Tibial nerve (tissue), 4 donors: ENCODE measurements around the gene PLPPR2. TPM values are rescaled to one million over a fixed set of nuclear protein-coding genes. Genes with fewer than 3 reads are reported as not detected.

Experiments used
- DNase-seq, 2 donors: peaks; one replicate each; pipeline ENCODE4 v3.0.0-alpha.2; 2019; ENCODE audit warnings: low spot score in 2 of 2
- H3K27ac ChIP-seq, 4 donors: fragments of 200-600 bp; sonication (generic) in 3 of 4; one replicate each; pipeline ENCODE4 v1.5.1; 2017 to 2019; ENCODE audit warnings: mild to moderate bottlenecking in 1 of 4
- H3K27me3 ChIP-seq, 2 donors: fragments of 200-600 bp; sonication (generic) in 1 of 2; one replicate each; pipeline versions ENCODE4 v1.5.1 to v1.6.0; 2017 to 2019
- H3K36me3 ChIP-seq, 3 donors: fragments of 200-600 bp; sonication (generic); one replicate each; pipeline ENCODE4 v1.5.1; 2018 to 2019
- H3K4me1 ChIP-seq, 4 donors: fragments of 200-600 bp; sonication (generic) in 3 of 4; one replicate each; pipeline ENCODE4 v1.5.1; 2017 to 2019
- H3K4me3 ChIP-seq, 4 donors: fragments of 200-600 bp; sonication (generic) in 3 of 4; one replicate each; pipeline ENCODE4 v1.5.1; 2017 to 2019; ENCODE audit warnings: mild to moderate bottlenecking in 1 of 4, moderate library complexity in 1 of 4
- H3K9me3 ChIP-seq, 4 donors: fragments of 200-600 bp; sonication (generic) in 3 of 4; one replicate each; pipeline ENCODE4 v1.5.1; 2017 to 2019
- EP300 ChIP-seq, 2 donors: sonication (generic); formaldehyde crosslinking; IDR thresholded peaks; one replicate each; pipeline ENCODE4 v1.6.1; 2017; ENCODE audit warnings: antibody characterized with exemption in 2 of 2, mild to moderate bottlenecking in 1 of 2
- POLR2A ChIP-seq, 2 donors: fragments of 450-650 bp; IDR thresholded peaks; one replicate each; pipeline ENCODE4 v1.6.1; 2017; ENCODE audit warnings: antibody characterized with exemption in 2 of 2, mild to moderate bottlenecking in 2 of 2, moderate library complexity in 2 of 2
- WGBS, 2 donors: methylation state at CpG; one replicate each; pipeline ENCODE4 v1.1.5; 2018; 5-methylcytosine and 5-hydroxymethylcytosine counted together
- total RNA-seq, 4 donors: library from RNA; depleted of rRNA; stranded (reverse); fragments of >200 nt; gene quantifications; one replicate each; pipeline ENCODE4 v1.1.0, GENCODE V29; 2016
- TF ChIP-seq, protein P1 (sequence below), 5 experiments: fragments of 200-600 bp in 3 of 5; fragments of 450-650 bp in 2 of 5; sonication (generic) in 3 of 5; IDR thresholded peaks; one replicate each; pipeline ENCODE4 v1.5.1; 2016 to 2019; ENCODE audit warnings: antibody characterized with exemption in 5 of 5, mild to moderate bottlenecking in 3 of 5, moderate library complexity in 2 of 5

The PLPPR2 gene
- total RNA-seq, 4 donors from 2014 or later = 20.1 to 82.2 (median 33.8) TPM

DNA sequence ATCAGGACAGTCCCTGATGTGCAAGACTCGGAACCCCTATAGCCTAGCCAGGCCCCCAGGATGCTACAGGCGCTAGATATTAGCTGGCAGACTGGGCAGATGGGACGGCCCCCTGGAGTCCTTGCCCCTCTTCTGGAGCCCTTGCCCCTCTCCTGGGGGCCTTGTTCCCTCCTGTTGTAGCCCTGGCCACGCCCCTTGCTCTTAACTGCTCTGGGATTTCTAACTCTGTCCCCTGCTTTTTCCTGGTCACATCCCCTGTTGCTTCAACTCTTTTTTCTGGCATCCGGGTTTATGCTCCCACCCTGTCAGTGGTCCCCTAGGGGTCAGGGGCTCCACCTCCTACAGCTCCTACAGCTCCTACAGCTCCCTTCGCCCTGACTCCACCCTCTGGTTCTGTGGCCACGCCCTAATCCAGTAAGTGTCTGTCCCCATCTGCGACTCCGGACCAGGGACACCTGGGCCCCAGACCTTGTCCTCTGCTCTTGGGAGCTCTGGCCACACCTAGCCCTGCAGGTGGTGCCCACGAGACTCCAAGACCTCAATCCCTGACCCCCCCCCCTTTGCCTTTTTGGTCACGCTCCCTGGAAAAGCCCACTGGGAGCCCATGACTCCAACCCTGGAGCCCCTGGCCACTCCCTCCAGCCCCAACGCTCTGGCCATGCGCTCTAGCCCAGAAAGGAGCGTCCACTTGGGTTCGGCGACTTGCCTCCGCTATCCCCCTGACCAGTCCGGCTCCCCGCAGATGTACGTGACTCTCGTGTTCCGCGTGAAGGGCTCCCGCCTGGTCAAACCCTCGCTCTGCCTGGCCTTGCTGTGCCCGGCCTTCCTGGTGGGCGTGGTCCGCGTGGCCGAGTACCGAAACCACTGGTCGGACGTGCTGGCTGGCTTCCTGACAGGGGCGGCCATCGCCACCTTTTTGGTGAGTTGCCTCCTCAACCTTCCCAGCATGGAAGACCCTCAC lies 6.8 kb downstream of the PLPPR2 start:
- DNase-seq = no peak
- Histone ChIP-seq H3K36me3 (peaks cover 0 to 86% (median 0%) of the 10 kb centered on the region in 3 donors), H3K4me1 (peaks cover 0 to 24% (median 3%) of the 10 kb centered on the region in 4 donors), H3K4me3 (no peak overlapping the region), H3K27me3 (no peaks in the 10 kb centered on the region), H3K9me3 (no peaks in the 10 kb centered on the region), H3K27ac (peak overlapping the region in 1 of 4 donors; percentile 11)
- TF ChIP-seq, protein P1, sequence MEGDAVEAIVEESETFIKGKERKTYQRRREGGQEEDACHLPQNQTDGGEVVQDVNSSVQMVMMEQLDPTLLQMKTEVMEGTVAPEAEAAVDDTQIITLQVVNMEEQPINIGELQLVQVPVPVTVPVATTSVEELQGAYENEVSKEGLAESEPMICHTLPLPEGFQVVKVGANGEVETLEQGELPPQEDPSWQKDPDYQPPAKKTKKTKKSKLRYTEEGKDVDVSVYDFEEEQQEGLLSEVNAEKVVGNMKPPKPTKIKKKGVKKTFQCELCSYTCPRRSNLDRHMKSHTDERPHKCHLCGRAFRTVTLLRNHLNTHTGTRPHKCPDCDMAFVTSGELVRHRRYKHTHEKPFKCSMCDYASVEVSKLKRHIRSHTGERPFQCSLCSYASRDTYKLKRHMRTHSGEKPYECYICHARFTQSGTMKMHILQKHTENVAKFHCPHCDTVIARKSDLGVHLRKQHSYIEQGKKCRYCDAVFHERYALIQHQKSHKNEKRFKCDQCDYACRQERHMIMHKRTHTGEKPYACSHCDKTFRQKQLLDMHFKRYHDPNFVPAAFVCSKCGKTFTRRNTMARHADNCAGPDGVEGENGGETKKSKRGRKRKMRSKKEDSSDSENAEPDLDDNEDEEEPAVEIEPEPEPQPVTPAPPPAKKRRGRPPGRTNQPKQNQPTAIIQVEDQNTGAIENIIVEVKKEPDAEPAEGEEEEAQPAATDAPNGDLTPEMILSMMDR (IDR thresholded peaks at IDR 0.05) = no peak
- no peak for TF ChIP-seq EP300 (IDR thresholded peaks at IDR 0.05)
- no peak for TF ChIP-seq POLR2A (IDR thresholded peaks at IDR 0.05)
- WGBS, 2 donors = 80 to 84% methylated on average over 29 to 34 of the region's 35 CpGs

DNA sequence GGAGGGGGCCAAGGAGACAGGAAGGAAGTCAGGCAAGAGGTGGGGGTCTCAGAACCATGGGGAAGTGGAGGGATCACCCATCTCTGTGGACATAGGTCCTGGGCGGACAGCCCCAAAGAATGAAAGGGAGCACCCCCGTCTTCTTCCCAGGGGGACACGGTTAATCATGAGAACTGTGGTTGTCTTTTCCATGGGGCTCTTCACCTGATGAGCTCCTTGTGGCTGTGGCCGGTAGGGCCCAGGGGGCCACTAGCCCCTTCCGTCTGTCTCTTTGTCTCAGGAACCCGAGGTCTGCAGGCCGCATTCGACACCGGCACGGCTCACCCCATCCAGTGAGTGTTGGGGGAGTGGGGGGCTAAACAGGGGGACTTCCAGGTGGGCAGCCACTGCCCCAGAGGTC lies 8.6 kb downstream of the PLPPR2 start:
- Histone ChIP-seq H3K9me3 (no peaks in the 10 kb centered on the region), H3K27me3 (no peaks in the 10 kb centered on the region), H3K27ac (no peak overlapping the region), H3K4me1 (peaks cover 0 to 24% (median 3%) of the 10 kb centered on the region in 4 donors), H3K4me3 (no peak overlapping the region), H3K36me3 (peaks cover 0 to 89% (median 0%) of the 10 kb centered on the region in 3 donors)
- TF ChIP-seq POLR2A (IDR thresholded peaks at IDR 0.05) (no peak), EP300 (IDR thresholded peaks at IDR 0.05) (no peak)
- 87% methylated on average over 10 of the region's 10 CpGs for WGBS, 2 donors
- DNase-seq = no peak

DNA sequence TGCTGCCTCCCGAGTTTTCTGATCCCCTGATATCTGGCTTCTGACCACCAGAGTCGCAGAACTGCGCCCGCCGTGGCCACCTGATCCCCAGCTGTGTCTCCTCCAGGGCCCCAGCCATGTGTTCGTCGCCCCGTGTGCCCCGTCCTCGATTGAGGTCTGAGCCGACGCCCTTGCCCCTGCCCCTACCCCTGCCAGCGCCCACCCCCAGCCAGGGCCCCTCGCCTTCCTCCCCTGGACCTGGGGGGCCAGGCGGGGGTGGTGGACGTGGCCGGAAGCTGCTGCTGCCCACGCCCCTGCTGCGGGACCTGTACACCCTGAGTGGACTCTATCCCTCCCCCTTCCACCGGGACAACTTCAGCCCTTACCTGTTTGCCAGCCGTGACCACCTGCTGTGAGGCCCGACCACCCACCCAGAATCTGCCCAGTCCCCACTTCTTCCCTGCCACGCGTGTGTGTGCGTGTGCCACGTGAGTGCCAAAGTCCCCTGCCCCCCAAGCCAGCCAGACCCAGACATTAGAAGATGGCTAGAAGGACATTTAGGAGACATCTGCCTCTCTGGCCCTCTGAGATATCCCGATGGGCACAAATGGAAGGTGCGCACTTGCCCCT lies 9.2 kb downstream of the PLPPR2 start:
- no peak for TF ChIP-seq POLR2A (IDR thresholded peaks at IDR 0.05)
- Histone ChIP-seq H3K27ac (peak overlapping the region in 2 of 4 donors; percentile 61 to 71), H3K4me1 (peaks cover 0 to 24% (median 3%) of the 10 kb centered on the region in 4 donors), H3K9me3 (no peaks in the 10 kb centered on the region), H3K36me3 (peaks cover 0 to 89% (median 0%) of the 10 kb centered on the region in 3 donors), H3K4me3 (no peak overlapping the region), H3K27me3 (no peaks in the 10 kb centered on the region)
- WGBS, 2 donors = 90 to 95% methylated on average over 17 to 23 of the region's 28 CpGs
- no peak for DNase-seq

DNA sequence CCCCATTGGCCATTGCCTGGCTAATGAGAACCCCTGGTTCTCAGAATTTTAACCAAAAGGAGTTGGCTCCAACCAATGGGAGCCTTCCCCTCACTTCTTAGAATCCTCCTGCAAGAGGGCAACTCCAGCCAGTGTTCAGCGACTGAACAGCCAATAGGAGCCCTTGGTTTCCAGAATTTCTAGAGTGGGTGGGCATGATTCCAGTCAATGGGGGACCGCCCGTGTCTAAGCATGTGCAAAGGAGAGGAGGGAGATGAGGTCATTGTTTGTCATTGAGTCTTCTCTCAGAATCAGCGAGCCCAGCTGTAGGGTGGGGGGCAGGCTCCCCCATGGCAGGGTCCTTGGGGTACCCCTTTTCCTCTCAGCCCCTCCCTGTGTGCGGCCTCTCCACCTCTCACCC lies 9.7 kb downstream of the PLPPR2 start:
- peak overlapping the region in 2 of 4 donors; percentile 61 to 71 for H3K27ac ChIP-seq
- peaks cover 0 to 88% (median 0%) of the 10 kb centered on the region in 3 donors for H3K36me3 ChIP-seq
- H3K27me3 ChIP-seq = no peaks in the 10 kb centered on the region
- H3K4me1 ChIP-seq = peaks cover 0 to 24% (median 3%) of the 10 kb centered on the region in 4 donors
- H3K9me3 ChIP-seq = no peaks in the 10 kb centered on the region
- H3K4me3 ChIP-seq = no peak overlapping the region
- TF ChIP-seq EP300 (IDR thresholded peaks at IDR 0.05) = no peak
- TF ChIP-seq, protein P1 (IDR thresholded peaks at IDR 0.05) = no peak
- no peak for TF ChIP-seq POLR2A (IDR thresholded peaks at IDR 0.05)
- DNase-seq = no peak
- 26 to 46% methylated on average over 5 of the region's 5 CpGs for WGBS, 2 donors

DNA sequence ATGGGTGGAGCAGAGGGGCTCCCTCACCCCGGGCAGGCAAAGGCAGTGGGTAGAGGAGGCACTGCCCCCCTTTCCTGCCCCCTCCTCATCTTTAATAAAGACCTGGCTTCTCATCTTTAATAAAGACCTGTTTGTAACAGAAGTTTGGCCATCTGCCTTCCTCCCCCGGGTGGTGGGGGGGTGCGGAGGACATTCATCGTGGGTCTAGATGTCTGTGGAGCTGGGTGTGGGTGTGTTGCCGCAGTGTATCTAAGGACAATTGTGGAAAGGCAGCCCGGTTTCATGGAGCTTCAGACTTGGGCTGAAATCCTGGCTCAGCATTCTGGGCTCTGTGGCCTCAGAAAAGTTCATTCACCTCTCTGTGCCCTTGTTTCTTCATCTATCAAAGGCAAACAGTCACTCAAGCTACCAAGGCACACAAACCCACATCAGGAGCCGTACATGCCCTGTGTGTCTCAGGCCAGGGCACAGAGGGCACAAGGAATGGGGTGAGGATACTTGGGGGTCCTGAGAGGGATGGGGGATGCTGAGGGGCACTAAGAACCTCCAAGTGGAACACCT lies 10.4 kb downstream of the PLPPR2 start:
- Histone ChIP-seq H3K27ac (peak overlapping the region in 2 of 4 donors; percentile 61 to 71), H3K36me3 (peaks cover 0 to 83% (median 0%) of the 10 kb centered on the region in 3 donors), H3K4me1 (peaks cover 0 to 24% (median 3%) of the 10 kb centered on the region in 4 donors), H3K4me3 (no peak overlapping the region), H3K9me3 (no peaks in the 10 kb centered on the region), H3K27me3 (no peaks in the 10 kb centered on the region)
- no peak for TF ChIP-seq POLR2A (IDR thresholded peaks at IDR 0.05)
- no peak for DNase-seq
- WGBS, 2 donors = 33 to 43% methylated on average over 7 of the region's 7 CpGs

DNA sequence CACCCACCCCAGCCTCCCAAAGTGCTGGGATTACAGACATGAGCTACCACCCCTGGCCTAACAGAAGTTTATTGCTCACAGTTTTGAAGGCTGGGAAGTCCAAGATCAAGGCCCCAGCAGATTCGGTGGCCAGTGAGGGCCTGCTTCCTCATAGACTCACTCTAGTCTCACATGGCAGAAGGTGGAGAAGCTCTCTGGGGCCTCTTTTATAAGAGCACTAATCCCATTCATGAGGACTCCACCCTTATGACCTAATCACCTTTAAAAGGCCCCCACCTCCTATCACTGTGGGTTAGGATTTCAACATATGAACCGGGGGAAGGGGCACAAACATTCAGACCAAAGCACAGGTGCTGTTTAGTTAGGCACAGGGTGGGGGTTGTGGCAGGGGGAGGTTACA lies 12.3 kb downstream of the PLPPR2 start:
- Histone ChIP-seq H3K27ac (no peak overlapping the region), H3K27me3 (no peaks in the 10 kb centered on the region), H3K9me3 (no peaks in the 10 kb centered on the region), H3K4me1 (peaks cover 0 to 14% (median 3%) of the 10 kb centered on the region in 4 donors), H3K4me3 (no peak overlapping the region), H3K36me3 (peaks cover 0 to 64% (median 0%) of the 10 kb centered on the region in 3 donors)
- WGBS, 2 donors = 86 to 94% methylated on average over 2 of the region's 2 CpGs
- no peak for DNase-seq
- TF ChIP-seq, protein P1 (IDR thresholded peaks at IDR 0.05) = no peak
- TF ChIP-seq POLR2A (IDR thresholded peaks at IDR 0.05) = no peak
- TF ChIP-seq EP300 (IDR thresholded peaks at IDR 0.05) = no peak
